ENCODE results near the gene PRPF38B. TPM values are rescaled to one million over a fixed set of nuclear protein-coding genes. Genes with fewer than 3 reads are reported as not detected.

Gene PRPF38B
- total and polyA plus RNA-seq, 2 of the 8 experiments (the other 6 are each of a cell fraction or from before 2014, with no cell fraction given): 16.6 to 50.6 TPM

DNA sequence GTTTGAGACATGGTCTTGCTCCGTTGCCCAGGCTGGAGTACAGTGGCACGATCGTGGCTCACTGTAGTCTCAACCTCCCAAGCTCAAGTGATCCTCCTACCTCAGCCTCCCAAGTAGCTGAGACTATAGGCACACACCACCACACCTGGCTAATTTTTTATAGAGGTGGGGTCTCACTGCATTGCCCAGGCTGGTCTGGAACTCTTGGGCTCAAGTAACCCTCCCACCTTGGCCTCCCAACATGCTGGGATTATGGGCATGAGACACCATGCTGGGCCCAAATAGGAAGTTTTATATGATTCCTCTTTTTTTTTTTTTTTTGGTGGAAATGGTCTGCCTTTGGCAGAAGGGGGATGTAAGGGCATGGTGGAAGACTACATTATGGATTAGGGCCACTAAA lies 14.5 kb downstream of the PRPF38B start:
- ChIA-PET POLR2A (ENCODE audit: partially characterized antibody) (interaction anchor here (2.0 to 5.4 kb wide), 2 partner anchors 14 to 15 kb away, joined by 5 to 79 read pairs; partner anchors contain the start of gene PRPF38B), CTCF (ENCODE audit: partially characterized antibody) (no interaction called here)
- Histone ChIP-seq H3K4ac (replicated peaks; ENCODE audit: insufficient read length, low read depth, low read length) (no peak overlapping the region), H4K20me1 (replicated peaks in 1 of 2; ENCODE audit: control insufficient read depth in 1 of 2, insufficient read depth in 2 of 2, low read length in 2 of 2) (no peaks in the 10 kb centered on the region), H3K36me3 (ENCODE audit: control insufficient read depth in 2 of 4, insufficient read depth in 4 of 4, low read length in 3 of 4) (peaks cover 0 to 4% (median under 1%) of the 10 kb centered on the region in 4 experiments; a peak in 1 of 8 replicates), H3K27me3 (replicated peaks in 1 of 4; ENCODE audit: control insufficient read depth in 3 of 4, extremely low read depth in 1 of 4, insufficient read depth in 3 of 4, low read length in 3 of 4) (no peaks in the 10 kb centered on the region), H3K23me2 (ENCODE audit: low read depth, low read length) (no peaks in the 10 kb centered on the region), H2BK5ac (ENCODE audit: low read depth, low read length) (no peak overlapping the region), H2BK12ac (ENCODE audit: low read depth, low read length) (no peak overlapping the region), H3K18ac (ENCODE audit: extremely low read depth, low read length) (no peak overlapping the region), H3K4me1 (replicated peaks in 1 of 4; ENCODE audit: control insufficient read depth in 3 of 4, insufficient read depth in 4 of 4, low read length in 3 of 4) (no peaks in the 10 kb centered on the region), H3K4me3 (ENCODE audit: extremely low read depth in 1 of 4, insufficient read depth in 2 of 4, low read depth in 3 of 4, low read length in 4 of 4) (no peak overlapping the region), H2AK5ac (ENCODE audit: low read depth, low read length) (no peak overlapping the region), H3K23ac (ENCODE audit: insufficient read length) (no peak overlapping the region), H3K27ac (ENCODE audit: low read depth, low read length) (no peak overlapping the region), H3K9ac (replicated peaks in 1 of 4; ENCODE audit: extremely low read depth in 1 of 4, low read depth in 3 of 4, low read length in 3 of 4) (no peak overlapping the region), H2AFZ (ENCODE audit: low read length) (no peak overlapping the region), H3K4me2 (ENCODE audit: insufficient read depth in 1 of 2, low read depth in 2 of 2, low read length in 2 of 2) (no peak overlapping the region), H2BK15ac (ENCODE audit: low read length) (no peak overlapping the region), H3K79me1 (ENCODE audit: low read depth, low read length) (no peaks in the 10 kb centered on the region), H4K91ac (replicated peaks; ENCODE audit: insufficient read length, low read length) (no peak overlapping the region), H2BK20ac (ENCODE audit: low read length) (no peak overlapping the region), H3K79me2 (ENCODE audit: control insufficient read depth in 1 of 2, insufficient read depth in 2 of 2, low read length in 2 of 2) (no peaks in the 10 kb centered on the region), H3K9me3 (ENCODE audit: insufficient read depth in 2 of 2, low read depth in 1 of 2, low read length in 1 of 2) (no peaks in the 10 kb centered on the region), H2BK120ac (replicated peaks; ENCODE audit: low read depth, low read length) (no peak overlapping the region), H4K5ac (ENCODE audit: insufficient read length, low read depth, low read length) (no peak overlapping the region), H4K8ac (ENCODE audit: extremely low read depth, insufficient read depth, low read length) (no peak overlapping the region), H3K56ac (replicated peaks; ENCODE audit: insufficient read length, low read depth, low read length) (no peak overlapping the region), H3K14ac (ENCODE audit: insufficient read length) (no peak overlapping the region)
- WGBS, 2 experiments (ENCODE audit: extremely low coverage in 1 of 2, insufficient coverage in 1 of 2, insufficient read length in 1 of 2, insufficient replicate concordance in 2 of 2, low coverage in 1 of 2, low lambda C conversion rate in 2 of 2, missing lambda C conversion rate in 1 of 2): 96% methylated on average over 3 of the region's 3 CpGs; no CpG with 5 or more reads in 1 of the 2 experiments
- FAIRE-seq (no peak), DNase-seq (ENCODE audit: low read depth in 1 of 2, low spot score in 2 of 2) (no peak)
- TF ChIP-seq NANOG (IDR thresholded peaks at IDR 0.05; ENCODE audit: insufficient read depth, low read depth, low read length, poor library complexity, severe bottlenecking) (no peak), CBX8 (IDR thresholded peaks at IDR 0.05; ENCODE audit: borderline replicate concordance, low read depth, low read length) (no peak), BRCA1 (IDR thresholded peaks at IDR 0.05; ENCODE audit: low read depth, low read length) (no peak), TAF1 (IDR thresholded peaks at IDR 0.05; ENCODE audit: low read depth, low read length) (no peak), POLR2AphosphoS5 (IDR thresholded peaks at IDR 0.05; ENCODE audit: low read depth, low read length) (no peak), ZNF274 (IDR thresholded peaks at IDR 0.05; ENCODE audit: borderline replicate concordance, extremely low read depth, low read length) (no peak), TAF7 (optimal IDR thresholded peaks at IDR 0.05; ENCODE audit: borderline replicate concordance, low read depth, low read length) (no peak), POLR2A (IDR thresholded peaks at IDR 0.05; ENCODE audit: control extremely low read depth in 1 of 2, low read depth in 2 of 2, low read length in 2 of 2) (no peak), RNF2 (IDR thresholded peaks at IDR 0.05; ENCODE audit: borderline replicate concordance, low read depth, low read length, missing control alignments, poor library complexity, severe bottlenecking) (no peak), NRF1 (IDR thresholded peaks at IDR 0.05; ENCODE audit: low read depth, low read length) (no peak), SP4 (IDR thresholded peaks at IDR 0.05; ENCODE audit: low read length) (no peak), CTBP2 (IDR thresholded peaks at IDR 0.05; ENCODE audit: borderline replicate concordance, insufficient read depth, insufficient read length, low read length) (no peak)
- TF ChIP-seq, protein P1, sequence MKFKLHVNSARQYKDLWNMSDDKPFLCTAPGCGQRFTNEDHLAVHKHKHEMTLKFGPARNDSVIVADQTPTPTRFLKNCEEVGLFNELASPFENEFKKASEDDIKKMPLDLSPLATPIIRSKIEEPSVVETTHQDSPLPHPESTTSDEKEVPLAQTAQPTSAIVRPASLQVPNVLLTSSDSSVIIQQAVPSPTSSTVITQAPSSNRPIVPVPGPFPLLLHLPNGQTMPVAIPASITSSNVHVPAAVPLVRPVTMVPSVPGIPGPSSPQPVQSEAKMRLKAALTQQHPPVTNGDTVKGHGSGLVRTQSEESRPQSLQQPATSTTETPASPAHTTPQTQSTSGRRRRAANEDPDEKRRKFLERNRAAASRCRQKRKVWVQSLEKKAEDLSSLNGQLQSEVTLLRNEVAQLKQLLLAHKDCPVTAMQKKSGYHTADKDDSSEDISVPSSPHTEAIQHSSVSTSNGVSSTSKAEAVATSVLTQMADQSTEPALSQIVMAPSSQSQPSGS (IDR thresholded peaks at IDR 0.05; ENCODE audit: low read length): no peak

All from H1 (cell line).